ENCODE data around the gene RBBP8.
"Not testable (repeated sequence)": the region's sequence is repeated elsewhere in the genome, so short reads cannot be mapped to it uniquely, and the experiment has no call there.

Gene RBBP8

DNA sequence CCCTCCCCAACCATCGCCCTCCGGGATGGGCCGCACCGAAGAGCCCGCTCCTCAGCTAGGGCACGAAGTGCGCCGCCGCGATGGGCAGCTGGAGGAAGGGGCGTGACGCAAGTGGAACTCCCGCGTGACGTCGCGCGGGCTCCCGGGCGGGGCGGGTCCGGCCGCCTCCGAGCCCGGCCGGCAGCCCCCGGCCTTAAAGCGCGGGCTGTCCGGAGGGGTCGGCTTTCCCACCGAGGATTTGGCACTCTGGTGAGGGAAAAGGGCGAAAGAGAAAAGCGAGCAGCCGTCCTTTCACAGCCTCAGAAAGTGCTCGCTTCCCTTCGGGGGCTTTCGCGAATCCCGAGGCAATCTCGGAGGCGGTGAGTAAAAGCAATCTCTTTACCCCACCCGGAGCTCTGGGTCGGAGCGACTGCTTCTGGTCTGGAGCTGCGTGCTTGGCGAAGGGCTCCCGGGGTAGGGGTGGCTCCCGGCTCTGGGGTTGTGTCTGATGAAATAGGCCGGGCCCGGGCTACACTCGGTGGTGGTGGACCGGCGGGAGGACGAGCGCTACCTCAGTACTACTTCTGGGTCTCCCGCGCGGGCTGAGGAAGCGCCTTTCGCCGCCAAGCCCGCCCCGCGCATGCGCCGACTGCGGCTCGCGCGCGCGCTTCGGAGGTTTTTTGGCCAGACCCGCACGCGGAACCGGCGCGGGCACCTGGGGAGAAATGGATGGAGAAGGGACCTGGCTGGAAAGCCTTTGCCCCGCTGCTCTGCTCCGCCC is at the start of gene RBBP8:
Gene RBBP8, plus strand, starts transcription at position 123 of the 760 bp plus-strand sequence. CDS start 3,524 bp downstream, outside the sequence.
- peak; percentile 54 for DNase-seq (ENCODE audit: low spot score)

DNA sequence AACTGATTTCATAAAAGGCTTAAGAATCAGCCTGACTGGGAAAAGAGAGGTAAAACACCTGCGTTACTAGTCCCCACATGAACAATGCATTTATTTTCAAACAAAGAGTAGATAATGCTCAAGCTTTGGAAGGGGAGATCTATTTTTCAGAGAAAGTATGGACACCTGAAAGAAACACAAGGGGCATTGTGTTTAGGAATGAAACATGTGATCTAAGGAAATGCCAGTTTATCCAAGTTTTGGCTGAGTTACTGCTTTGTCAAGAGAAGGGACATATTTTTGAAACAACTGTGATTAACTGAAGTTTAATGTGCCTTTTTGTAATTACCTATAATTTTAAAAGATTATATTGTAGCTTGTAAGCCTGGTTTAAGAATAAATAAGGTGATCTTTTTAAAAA is 49.3 kb upstream of the RBBP8 start:
- DNase-seq (ENCODE audit: low spot score) = no peak

DNA sequence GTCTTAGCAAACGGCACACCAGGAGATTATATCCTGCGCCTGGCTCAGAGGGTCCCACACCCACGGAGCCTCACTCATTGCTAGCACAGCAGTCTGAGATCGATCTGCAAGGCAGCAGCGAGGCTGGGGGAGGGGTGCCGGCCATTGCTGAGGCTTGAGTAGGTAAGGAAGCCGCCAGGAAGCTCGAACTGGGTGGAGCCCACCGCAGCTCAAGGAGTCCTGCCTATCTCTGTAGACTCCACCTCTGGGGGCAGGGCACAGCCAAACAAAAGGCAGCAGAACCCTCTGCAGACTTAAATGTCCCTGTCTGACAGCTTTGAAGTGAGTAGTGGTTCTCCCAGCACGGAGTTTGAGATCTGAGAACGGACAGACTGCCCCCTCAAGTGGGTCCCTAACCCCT is 47.4 kb upstream of the RBBP8 start:
- not testable (repeated sequence) for DNase-seq (ENCODE audit: low spot score)

DNA sequence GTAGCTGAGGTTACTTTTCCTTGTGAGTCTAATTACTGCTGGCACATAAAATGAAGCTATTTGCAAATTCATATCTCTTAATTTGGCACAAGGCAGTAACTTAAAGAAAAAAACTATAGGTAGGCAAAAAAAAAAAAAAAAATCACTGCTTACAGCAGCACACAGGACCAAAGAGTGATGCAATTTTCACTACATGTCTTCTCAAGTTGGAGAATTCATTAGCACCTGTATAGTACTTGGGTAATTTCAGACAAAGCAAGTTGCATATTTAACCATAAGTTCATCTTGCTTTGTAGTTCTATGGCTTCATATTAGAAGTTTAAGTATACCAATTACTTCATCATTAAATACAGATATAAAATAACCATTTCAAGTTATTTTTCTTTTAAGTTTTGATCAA is 33.7 kb upstream of the RBBP8 start:
- no peak for DNase-seq (ENCODE audit: low spot score)

DNA sequence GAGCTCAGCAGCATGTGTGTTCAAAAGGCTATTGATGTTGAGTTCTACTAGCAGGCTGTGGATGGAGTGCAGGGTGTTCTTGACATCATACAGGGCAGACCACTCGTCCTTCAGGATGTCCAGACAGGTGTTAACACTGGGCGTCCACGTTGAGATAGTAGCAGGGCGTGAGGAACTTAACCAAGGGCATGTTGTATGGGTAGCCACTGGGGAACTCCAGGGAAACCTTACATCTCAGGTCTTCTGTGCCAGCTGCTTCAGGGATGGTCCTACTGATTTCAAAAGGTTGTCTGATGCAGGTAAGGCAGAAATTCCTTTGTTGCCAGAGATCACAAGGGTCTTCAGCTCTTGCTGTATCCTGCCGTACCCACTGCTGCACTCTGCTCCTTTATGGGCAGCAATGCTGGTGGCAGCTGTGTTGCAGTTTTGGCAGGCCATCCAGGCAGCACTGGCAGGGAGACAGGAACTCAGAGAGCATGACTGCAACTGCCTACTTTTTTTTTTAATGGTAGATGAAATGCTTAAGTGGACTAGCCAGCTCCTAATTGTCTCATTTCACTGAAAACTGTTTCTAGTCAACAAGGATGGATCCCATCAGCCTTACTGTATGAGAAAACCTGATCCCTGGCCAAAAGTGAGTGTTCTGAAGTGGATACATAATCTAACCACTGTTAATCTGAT is 32.4 kb upstream of the RBBP8 start:
- no peak for DNase-seq (ENCODE audit: low spot score)

DNA sequence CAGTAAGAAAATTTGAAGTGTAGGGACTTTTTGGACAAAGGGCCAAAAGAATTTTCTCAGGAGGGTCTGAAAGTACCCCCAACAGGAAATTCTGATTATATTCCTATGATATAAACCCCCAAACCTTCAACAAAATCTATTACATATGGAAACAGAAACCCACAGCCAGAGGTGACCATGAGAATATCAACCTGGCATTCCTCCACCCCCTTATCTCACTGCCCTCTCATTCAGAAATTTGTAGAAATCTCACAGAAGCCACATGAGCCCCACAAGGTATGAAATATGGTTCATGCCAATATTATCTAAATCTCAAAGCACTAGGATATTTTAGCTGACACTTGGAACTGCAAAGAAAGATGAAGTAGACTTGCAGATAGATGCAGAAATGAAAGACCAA is 31.0 kb upstream of the RBBP8 start:
- DNase-seq (ENCODE audit: low spot score) = no peak

DNA sequence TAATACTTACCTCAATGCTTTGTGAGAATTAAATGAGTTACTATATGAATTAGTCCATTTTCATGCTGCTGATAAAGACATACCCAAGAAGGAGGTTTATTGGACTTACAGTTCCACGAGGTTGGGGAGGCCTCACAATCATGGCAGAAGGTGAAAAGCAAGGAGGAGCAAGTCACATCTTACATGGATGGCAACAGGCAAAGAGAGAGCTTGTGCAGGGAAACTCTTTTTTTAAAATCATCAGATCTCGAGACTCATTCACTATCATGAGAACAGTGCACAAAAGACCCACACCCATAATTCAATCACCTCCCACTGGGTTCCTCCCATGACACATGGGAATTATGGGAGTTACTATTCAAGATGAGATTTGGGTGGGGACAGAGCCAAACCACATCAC is 29.9 kb upstream of the RBBP8 start:
- not testable (repeated sequence) for DNase-seq (ENCODE audit: low spot score)

DNA sequence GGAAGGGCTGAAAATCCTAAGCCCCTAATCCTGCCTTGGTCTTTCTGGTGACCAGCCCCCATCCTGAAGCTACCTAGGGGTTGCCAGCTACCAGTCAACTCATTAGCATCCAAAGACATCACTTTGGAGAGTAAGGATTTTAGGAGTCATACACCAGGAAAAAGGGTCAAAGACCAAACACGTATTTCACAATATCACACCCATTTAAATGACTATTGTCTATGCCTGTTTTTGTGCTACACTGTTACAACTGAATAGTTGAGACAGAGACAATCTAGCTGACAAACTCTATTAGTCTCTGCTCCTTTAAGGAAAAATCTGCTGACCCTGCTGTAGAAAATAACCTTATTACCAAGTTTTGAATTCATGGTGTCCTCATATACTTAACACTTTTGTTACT is 21.0 kb upstream of the RBBP8 start:
- DNase-seq (ENCODE audit: low spot score) = no peak

DNA sequence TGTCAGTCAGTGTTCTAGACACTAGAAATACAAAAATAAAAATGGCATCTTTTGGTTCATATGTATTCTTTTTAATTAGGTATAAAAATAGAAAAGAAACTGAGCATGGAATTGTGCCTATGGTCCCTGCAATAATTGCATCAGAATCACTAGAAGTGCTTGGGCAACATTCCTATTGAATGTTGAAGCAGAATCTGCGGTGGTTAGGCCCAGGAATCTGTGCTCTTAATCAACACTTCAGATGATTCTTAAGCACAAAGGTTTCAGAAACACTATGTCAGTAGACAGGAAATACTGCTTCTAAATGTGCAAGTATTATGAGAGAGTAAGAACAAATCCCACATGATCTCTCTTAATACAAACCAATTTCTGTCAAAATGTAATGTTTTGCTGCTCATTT is 20.3 kb upstream of the RBBP8 start:
- no peak for DNase-seq (ENCODE audit: low spot score)

DNA sequence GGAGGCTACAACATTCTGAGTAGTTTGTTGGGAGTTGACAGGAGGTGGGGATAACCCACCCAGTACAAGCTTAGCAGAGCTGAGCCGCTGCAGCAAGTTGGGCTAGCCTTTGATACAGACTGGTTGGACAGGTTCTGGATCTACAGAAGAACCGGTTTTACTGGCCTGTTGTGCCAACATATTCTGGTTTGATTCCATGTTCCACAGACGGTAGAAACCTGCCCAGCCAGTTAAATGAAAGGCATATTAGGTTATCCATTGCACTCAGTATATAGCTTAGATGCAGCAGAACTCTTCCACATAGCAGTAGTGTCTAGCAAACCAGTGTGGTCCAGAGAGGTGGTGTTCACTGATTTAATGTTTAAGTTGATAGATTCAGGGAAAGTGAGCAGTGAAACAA is 19.3 kb upstream of the RBBP8 start:
- DNase-seq (ENCODE audit: low spot score) = no peak

DNA sequence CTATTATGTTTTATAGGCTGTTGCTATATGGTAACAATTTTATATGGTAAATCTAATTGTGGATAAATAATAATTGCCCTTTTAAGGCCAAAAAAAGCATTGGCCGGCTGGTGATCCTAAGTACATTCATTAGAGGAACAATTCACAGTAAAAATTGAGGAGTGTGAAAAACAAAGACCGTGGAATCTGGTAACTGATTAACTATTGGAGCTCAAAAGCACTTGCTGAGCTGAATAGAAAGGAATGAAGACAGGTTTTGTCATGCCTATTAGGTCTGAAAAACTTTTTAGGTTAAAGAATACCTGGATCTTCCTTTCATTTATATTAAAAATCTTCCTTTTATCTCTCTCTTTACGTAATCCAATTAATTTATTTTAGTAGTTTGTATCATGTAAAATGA is 18.5 kb upstream of the RBBP8 start:
- no peak for DNase-seq (ENCODE audit: low spot score)

DNA sequence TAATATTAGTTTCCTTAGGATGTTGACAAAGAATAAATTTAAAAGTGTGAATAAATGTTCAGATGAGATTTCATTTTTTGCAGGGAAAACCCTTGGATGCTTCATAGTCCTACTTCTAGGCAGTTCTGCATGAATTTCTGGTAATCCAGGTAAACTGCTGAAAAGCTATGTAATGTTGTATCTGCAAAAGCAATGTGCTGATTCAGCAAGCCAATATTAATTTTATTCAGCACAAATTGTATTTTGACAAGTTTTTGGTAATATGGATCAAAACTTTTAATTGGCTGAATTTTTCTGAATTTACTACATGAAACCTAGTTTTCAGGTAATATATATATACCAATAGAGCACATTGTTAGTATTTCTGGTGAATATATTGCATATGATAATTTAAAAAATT is 17.8 kb upstream of the RBBP8 start:
- DNase-seq (ENCODE audit: low spot score) = no peak

DNA sequence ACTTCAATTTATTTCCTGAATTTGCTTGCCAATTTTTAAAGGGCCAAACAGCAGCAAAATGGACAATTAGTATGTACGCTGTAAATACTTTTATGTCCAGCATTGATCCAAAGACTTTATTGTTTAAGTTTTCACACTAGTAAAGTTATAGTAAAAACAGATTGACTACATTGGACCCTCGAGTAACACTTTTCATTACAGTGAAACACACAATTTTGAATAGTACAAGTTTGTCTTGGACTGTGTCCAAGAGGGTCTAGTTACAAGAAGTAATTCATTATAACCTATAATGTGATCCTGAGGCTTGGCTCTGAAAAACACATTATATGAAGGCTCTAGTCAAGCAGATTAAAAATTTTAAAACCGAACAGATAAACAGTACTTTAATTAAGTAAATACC is 11.4 kb upstream of the RBBP8 start:
- DNase-seq (ENCODE audit: low spot score) = no peak

DNA sequence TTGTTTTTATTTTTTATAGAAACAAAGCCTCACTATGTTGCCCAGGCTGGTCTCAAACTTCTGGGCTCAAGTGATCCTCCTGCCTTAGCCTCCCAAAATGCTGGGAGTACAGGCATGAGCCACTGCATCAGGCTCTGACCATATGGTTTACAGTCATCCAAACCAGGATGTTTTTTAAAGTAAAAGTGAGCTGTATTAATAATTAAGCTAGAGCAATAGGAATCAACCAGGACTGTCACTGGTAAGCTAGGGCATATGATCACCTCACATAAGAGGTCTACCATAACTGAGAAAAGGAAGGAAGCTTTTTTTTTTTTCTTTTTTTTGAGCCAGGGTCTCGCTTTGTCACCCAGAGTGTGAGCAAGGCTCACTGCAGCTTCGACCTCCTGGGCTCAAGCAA is 8.5 kb upstream of the RBBP8 start:
- no peak for DNase-seq (ENCODE audit: low spot score)

DNA sequence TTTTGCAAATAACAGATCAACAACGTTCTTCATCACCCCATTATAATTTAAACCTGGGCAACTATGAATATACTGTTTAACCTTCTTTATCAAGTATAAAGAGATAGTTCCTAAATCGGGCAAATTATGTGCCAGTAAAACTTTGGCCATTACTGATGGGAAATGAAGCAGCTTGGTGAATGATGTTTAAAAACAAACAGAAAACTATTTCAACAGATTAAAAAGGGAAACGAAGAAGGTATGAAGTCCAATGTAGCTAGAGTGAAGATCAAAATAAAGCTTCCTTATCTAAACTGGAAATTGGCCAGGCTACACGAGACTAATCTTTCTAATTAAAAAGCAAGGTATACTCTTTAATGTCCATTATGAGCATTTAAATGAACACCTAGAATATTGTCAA is 6.7 kb upstream of the RBBP8 start:
- DNase-seq (ENCODE audit: low spot score) = no peak

DNA sequence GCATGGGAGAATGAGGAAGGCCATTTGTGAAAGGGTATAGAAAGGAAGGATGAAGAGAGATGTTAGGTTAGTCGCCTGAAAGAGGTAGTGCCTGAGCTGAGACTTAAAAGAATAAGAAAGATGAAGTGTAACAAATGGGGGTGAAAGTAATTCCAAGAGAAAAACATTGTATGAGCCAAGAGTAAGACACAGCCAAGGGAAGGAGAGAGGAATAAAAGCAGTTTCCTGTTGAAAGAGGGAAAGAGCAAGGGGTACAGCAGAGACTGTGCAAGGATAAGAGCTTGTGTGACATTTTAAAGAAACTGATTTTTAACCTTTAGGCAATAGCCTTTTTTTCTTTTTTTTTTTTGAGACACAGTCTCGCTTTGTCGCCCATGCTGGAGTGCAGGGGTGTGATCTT is 4.8 kb upstream of the RBBP8 start:
- DNase-seq (ENCODE audit: low spot score) = no peak

DNA sequence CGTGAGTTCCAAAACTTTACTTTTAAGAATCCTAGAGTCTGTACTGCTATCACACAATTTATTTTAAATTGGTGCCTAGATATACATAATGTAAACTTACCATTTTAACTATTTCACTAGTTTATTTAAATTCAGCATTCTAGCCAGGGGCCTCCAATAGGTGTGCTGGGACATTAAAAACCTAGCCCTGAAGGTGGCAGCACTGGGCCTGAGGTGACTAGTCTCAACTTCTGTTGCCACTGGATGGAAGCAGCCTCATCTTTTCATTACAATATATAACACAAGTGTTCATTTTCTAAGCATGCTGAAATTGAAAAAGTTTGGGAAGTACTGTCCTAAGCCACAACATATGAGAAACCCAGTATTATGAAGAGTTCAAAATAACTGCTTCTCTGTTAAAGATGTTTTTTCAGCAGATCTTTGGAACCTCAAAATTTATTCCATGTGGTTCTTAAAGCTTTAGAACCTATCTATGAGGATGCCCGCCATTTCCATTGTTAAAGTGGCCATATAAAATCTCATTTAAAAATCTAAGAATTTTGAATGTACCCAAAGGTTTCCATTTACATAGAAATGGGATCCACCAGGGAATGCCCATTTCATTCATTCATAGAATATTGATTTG is 2.9 kb upstream of the RBBP8 start:
- DNase-seq (ENCODE audit: low spot score) = peak; percentile 26

DNA sequence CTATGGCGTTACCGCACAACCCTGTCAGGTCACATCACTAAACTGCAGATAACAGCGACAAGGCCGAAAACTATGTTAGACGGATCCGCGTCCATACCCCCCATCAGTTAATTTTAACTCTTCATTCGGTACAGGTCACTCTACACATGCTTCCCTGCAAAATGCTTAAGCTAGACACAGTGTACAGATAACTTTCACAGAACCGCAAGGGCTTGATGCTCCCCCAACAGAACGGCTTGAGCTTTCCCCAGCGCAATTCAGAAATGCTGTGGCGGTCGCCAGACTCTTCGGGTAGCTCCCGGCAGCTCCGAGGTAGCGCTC is 283 bp upstream of the RBBP8 start:
- DNase-seq (ENCODE audit: low spot score) = peak; percentile 3

DNA sequence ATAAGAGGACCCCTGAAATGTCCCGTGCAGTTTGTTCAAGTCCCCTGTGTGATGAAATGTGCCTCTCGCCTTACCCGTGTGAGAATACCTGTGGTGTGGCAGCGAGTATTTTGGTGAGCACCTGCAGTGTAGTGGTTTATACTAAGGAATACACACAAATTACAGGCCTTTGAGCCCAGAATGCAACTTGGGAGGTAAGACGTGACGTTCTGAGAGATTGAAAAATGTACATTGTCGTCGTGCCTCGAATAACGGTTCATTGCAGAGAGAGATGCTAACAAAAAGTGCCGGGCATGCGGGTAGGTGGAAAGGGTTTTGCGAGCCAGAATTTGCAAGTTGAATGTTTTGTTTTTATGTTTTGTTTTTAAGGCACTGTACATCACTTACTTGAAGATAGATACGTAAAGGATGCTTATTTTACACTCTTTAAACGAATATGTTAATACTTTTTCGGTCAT is 867 bp downstream of the RBBP8 start:
- no peak for DNase-seq (ENCODE audit: low spot score)

DNA sequence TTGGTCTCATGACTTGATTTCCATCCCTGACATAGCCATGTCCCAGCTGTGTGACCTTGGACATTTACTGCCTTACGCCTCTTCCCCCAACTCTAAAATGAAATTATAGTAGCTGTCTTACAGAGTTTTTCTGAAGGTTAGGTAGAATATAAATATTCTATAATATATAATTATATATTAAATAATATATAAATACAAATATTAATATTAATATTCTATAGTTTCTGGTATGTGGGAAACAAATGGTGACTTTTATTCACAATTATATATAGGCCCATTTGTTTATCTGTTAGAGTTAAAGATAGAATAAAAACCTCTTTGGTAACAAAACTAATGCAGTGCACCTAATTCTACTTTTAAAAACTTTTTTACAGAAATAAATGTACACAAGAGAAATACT is 1.7 kb downstream of the RBBP8 start:
- DNase-seq (ENCODE audit: low spot score) = no peak

DNA sequence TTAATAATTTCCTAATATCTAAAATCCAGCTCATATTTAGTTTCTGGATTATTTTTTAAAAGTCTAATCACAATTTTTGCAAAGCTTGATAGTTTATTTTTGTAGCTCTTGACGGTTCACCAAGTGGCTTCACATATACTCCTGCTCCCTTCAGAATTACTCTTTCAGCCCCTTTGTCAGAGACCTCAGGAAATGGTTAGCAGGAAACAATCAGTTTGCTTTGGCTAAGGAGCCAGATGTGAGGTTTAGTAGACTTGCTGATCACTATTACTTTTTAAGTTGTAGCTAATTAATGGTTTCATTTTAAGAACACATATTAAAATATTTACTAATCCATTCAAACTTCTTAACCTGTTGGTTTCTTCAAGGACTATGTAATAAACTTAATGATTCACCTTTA is 2.3 kb downstream of the RBBP8 start:
- DNase-seq (ENCODE audit: low spot score) = no peak

DNA sequence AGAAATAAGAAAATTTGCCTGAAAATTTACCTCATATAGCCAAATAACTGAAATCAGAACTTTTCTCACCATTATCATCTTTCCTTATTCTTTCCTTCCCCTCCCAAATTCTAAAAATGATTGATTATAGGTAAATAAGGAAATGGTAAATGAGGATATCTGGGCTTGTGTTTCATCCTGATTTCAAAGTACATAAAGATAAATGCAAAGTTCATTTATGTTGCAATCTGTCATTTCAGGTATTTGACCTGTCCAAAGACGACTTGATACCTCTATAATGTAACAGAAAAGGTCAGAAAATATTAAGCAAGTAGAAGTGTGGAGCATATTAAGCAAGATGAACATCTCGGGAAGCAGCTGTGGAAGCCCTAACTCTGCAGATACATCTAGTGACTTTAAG is 3.4 kb downstream of the RBBP8 start:
- no peak for DNase-seq (ENCODE audit: low spot score)

DNA sequence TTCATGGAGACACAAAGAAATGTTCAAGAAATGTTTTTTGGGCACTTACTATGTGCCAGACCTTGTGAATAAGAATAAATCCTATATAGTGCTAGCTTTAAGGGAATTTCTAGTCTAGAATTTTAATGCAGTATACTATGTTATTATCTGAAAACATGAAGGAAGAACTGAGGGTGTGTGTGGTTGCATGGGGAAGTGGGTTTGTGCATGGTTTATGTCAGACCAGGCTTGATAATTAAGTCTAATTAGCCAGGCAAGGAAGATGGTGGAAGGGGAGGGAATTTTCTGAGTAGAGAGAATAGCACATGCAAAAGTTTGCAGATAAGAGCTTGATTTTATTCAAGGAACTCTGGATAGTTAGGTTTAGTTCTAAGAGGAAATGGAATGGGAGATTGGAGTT is 6.5 kb downstream of the RBBP8 start:
- no peak for DNase-seq (ENCODE audit: low spot score)

DNA sequence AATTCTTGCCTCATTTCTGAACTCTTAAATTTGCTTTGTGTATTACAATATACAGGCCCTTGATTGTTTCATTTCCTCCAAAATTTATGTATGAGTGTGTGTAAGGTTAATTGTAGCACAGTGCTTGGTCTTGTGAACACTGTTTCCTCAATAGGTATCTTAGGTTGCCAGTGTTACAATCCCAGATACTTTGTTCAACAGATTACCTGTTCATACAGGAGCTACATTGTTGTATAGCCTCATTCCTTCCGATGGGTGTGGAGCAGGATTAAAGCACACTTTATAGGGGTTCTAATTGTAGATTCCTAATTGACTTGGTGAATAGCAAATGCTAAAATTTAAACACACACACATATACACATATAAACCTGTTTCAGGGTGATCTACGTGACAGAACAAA is 10.7 kb downstream of the RBBP8 start:
- DNase-seq (ENCODE audit: low spot score) = no peak

Data from HuH-7.5 (cell line).